Heart left ventricle (tissue), 13 donors: Measurements from ENCODE around the gene REV3L.

Source experiments
- CTCF ChIP-seq, 12 donors: fragments of 200-600 bp; sonication (generic) in 4 of 12; IDR thresholded peaks; one replicate each; pipeline versions ENCODE4 v1.5.0 to v1.8.0; 2018 to 2022; ENCODE audit warnings: antibody characterized with exemption in 12 of 12, mild to moderate bottlenecking in 5 of 12
- POLR2A ChIP-seq, 2 donors: fragments of 450-650 bp; IDR thresholded peaks; one replicate each; pipeline ENCODE4 v1.6.1; 2017; ENCODE audit warnings: antibody characterized with exemption in 2 of 2, mild to moderate bottlenecking in 2 of 2, moderate library complexity in 2 of 2
- donor health status: ischemic (EF 13 %, LVEDD 7.1; RV severe dilation, severe dysfunction).
- donor health status: DM: no; HTN: yes; CAD: no.
- donor health status: DM: no; HTN: no; CAD: no.
- donor health status: ischemic (EF 25% LVEDD 6.9; RV normal size, moderate dysfunction).
- donor health status: ischemic (EF 25% LVEDD 5.7; RV mildly dilated, moderate dysfunction).
- donor health status: ischemic (EF 35%, LVEDD 5.7; RV mildly dilated, moderate dysfunction).
- donor health status: nonischemic (EF 11% LVEDD 7.7; RV severe dilation, severe dysfunction).
- donor health status: DM: yes; HTN: yes; CAD: no.
- donor health status: PGD.
- donor health status: ischemic (EF 29% LVEDD 5.4; RV normal size, mild dysfunction).
- donor health status: nonischemic (EF 23%, LVEDD 6.1; RV moderate dilation, normal function).

- TF ChIP-seq CTCF (IDR thresholded peaks at IDR 0.05): no peak
- no peak for TF ChIP-seq POLR2A (IDR thresholded peaks at IDR 0.05)
Measured at GRCh38 chr6:111306104-111306888, 176.7 kb downstream of the REV3L start.
